GM12892 (cell line): Measurements from ENCODE around the gene HDAC10.

ENCODE experiments used
- POLR2A ChIP-seq: IDR thresholded peaks from 2 replicates; pipeline ENCODE4 v1.6.1; 2011; ENCODE audit warnings: low read depth, low read length, control low read depth
- POLR2AphosphoS5 ChIP-seq: IDR thresholded peaks from 2 replicates; pipeline ENCODE4 v1.6.1; 2011; ENCODE audit warnings: low read depth, low read length, control low read depth
- TAF1 ChIP-seq: IDR thresholded peaks from 2 replicates; pipeline ENCODE4 v1.6.1; 2011; ENCODE audit warnings: low read depth, mild to moderate bottlenecking, control low read depth, low read length, borderline replicate concordance

GRCh38 chr22:50278956-50279619 lies 28.0 kb upstream of the HDAC10 start:
- TF ChIP-seq POLR2A, result no peak
- no peak for TF ChIP-seq TAF1
- TF ChIP-seq POLR2AphosphoS5, result no peak
